Transverse colon (tissue), 3 donors: Measurements from ENCODE around the gene PRR7.

Experiments
- EP300 ChIP-seq: sonication (generic); formaldehyde crosslinking; IDR thresholded peaks from one replicate; pipeline ENCODE4 v1.6.1; 2017; ENCODE audit warnings: antibody characterized with exemption, low read depth
- TF ChIP-seq, protein P1 (sequence below), 5 experiments: fragments of 200-600 bp in 3 of 5; fragments of 450-650 bp in 2 of 5; sonication (generic) in 3 of 5; IDR thresholded peaks; 1 replicate in 2 of 5; 2 replicates in 3 of 5; pipeline ENCODE4 v1.5.1; 2016 to 2017; ENCODE audit warnings: antibody characterized with exemption in 5 of 5, inconsistent platforms in 3 of 5, mild to moderate bottlenecking in 2 of 5, moderate library complexity in 1 of 5

DNA sequence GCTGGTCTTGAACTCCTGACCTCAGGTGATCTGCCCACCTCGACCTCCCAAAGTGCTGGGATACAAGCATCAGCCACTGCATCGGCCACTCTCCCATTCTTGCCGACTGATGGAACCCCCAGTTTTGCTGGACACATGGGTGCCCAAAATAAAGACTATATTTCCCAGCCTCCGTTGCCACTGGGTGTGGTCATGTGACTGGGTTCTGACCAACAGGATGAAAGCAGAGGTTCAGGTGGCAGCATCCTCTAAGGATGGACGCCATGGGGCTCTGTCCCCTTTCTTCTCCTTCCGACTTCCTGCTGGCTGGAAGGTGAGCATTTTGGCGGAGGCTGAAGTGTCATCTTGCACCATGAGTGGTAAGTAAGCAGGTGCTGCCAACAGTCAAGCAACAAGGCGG lies 40.5 kb downstream of the PRR7 start:
- no peak for TF ChIP-seq EP300
- TF ChIP-seq, protein P1, sequence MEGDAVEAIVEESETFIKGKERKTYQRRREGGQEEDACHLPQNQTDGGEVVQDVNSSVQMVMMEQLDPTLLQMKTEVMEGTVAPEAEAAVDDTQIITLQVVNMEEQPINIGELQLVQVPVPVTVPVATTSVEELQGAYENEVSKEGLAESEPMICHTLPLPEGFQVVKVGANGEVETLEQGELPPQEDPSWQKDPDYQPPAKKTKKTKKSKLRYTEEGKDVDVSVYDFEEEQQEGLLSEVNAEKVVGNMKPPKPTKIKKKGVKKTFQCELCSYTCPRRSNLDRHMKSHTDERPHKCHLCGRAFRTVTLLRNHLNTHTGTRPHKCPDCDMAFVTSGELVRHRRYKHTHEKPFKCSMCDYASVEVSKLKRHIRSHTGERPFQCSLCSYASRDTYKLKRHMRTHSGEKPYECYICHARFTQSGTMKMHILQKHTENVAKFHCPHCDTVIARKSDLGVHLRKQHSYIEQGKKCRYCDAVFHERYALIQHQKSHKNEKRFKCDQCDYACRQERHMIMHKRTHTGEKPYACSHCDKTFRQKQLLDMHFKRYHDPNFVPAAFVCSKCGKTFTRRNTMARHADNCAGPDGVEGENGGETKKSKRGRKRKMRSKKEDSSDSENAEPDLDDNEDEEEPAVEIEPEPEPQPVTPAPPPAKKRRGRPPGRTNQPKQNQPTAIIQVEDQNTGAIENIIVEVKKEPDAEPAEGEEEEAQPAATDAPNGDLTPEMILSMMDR (IDR thresholded peaks at IDR 0.05) = no peak
